NCI-H2196 treated with DMSO at 0.1 percent for 48 hours (cell line): ENCODE results near the gene DHRS9.

Experiments used
- DNase-seq: peaks from one replicate; lab custom pipeline; 2025; ENCODE audit not compliant: unreplicated experiment; lab: John Stamatoyannopoulos, UW

DHRS9 gene

GRCh38 chr2:169093535-169093934 lies 24.2 kb downstream of the DHRS9 start:
- no peak for DNase-seq

- DNase-seq = no peak
Observed at GRCh38 chr2:169094676-169095075, 25.3 kb downstream of the DHRS9 start.

GRCh38 chr2:169095621-169096105 lies 26.3 kb downstream of the DHRS9 start:
- no peak for DNase-seq

GRCh38 chr2:169104848-169105247 lies 35.5 kb downstream of the DHRS9 start:
- no peak for DNase-seq

GRCh38 chr2:169105476-169105875 lies 36.1 kb downstream of the DHRS9 start:
- DNase-seq = no peak

- no peak for DNase-seq
Observed at GRCh38 chr2:169106134-169106533, 36.8 kb downstream of the DHRS9 start.

- no peak for DNase-seq
Observed at GRCh38 chr2:169106563-169107545, 37.5 kb downstream of the DHRS9 start.

- no peak for DNase-seq
Observed at GRCh38 chr2:169107645-169108044, 38.3 kb downstream of the DHRS9 start.

- DNase-seq = no peak
Observed at GRCh38 chr2:169108099-169108884, 38.9 kb downstream of the DHRS9 start.

- peak; percentile 10 for DNase-seq
Observed at GRCh38 chr2:169109502-169110409, 40.4 kb downstream of the DHRS9 start.

- no peak for DNase-seq
Observed at GRCh38 chr2:169110419-169110818, 41.1 kb downstream of the DHRS9 start.

- no peak for DNase-seq
Observed at GRCh38 chr2:169110916-169111315, 41.6 kb downstream of the DHRS9 start.

GRCh38 chr2:169112841-169113240 lies 43.5 kb downstream of the DHRS9 start:
- no peak for DNase-seq

GRCh38 chr2:169114056-169114455 lies 44.7 kb downstream of the DHRS9 start:
- no peak for DNase-seq

GRCh38 chr2:169116327-169116726 lies 47.0 kb downstream of the DHRS9 start:
- no peak for DNase-seq

GRCh38 chr2:169116993-169117392 lies 47.6 kb downstream of the DHRS9 start:
- DNase-seq = no peak

- no peak for DNase-seq
Observed at GRCh38 chr2:169118060-169118459, 48.7 kb downstream of the DHRS9 start.

GRCh38 chr2:169119123-169119760 lies 49.9 kb downstream of the DHRS9 start:
- no peak for DNase-seq

GRCh38 chr2:169119851-169120250 lies 50.5 kb downstream of the DHRS9 start:
- no peak for DNase-seq

GRCh38 chr2:169129703-169130243 lies 60.4 kb downstream of the DHRS9 start:
- no peak for DNase-seq
